Neural progenitor cell (in vitro differentiated cells): Measurements from ENCODE around the gene KLF11. TPM values are rescaled to one million over a fixed set of nuclear protein-coding genes. Genes with fewer than 3 reads are reported as not detected.

Source experiments
- DNase-seq: peaks from one replicate; pipeline ENCODE4 v3.0.0-alpha.2; 2016; ENCODE audit warnings: low spot score
- H2AFZ ChIP-seq: fragments of 200-600 bp; sonication (generic); replicated peaks from 2 replicates; pipeline ENCODE4 v1.6.1; 2016; ENCODE audit warnings: antibody characterized with exemption
- H3F3A ChIP-seq: fragments of 200-600 bp; sonication (generic); 2 replicates; pipeline ENCODE4 v1.6.1; 2016; ENCODE audit warnings: antibody characterized with exemption, low read depth
- H3K27ac ChIP-seq: fragments of 200-600 bp; sonication (generic); 2 replicates; pipeline ENCODE4 v1.5.1; 2016; ENCODE audit warnings: mild to moderate bottlenecking
- H3K27me3 ChIP-seq: fragments of 200-600 bp; sonication (generic); 2 replicates; pipeline ENCODE4 v1.6.1; 2016; ENCODE audit warnings: mild to moderate bottlenecking, moderate library complexity
- H3K36me3 ChIP-seq: fragments of 200-600 bp; sonication (generic); 2 replicates; pipeline ENCODE4 v1.5.1; 2016
- H3K4me1 ChIP-seq: fragments of 200-600 bp; sonication (generic); 2 replicates; pipeline ENCODE4 v1.6.1; 2016; ENCODE audit warnings: mixed run types
- H3K4me2 ChIP-seq: fragments of 200-600 bp; sonication (generic); 2 replicates; pipeline ENCODE4 v1.6.1; 2016
- H3K4me3 ChIP-seq: fragments of 200-600 bp; sonication (generic); 2 replicates; pipeline ENCODE4 v1.5.1; 2016
- H3K79me2 ChIP-seq: fragments of 200-600 bp; sonication (generic); 2 replicates; pipeline ENCODE4 v1.6.1; 2016; ENCODE audit warnings: low read depth
- H3K9ac ChIP-seq: fragments of 200-600 bp; sonication (generic); 2 replicates; pipeline ENCODE4 v1.6.1; 2016
- H3K9me3 ChIP-seq: fragments of 200-600 bp; sonication (generic); 2 replicates; pipeline ENCODE4 v1.5.1; 2016; ENCODE audit warnings: low read depth
- H4K20me1 ChIP-seq: fragments of 200-600 bp; sonication (generic); 2 replicates; pipeline ENCODE4 v1.6.1; 2016; ENCODE audit warnings: low read depth
- H3K27ac Mint-ChIP-seq: 3 replicates; pipeline ENCODE4 v1.8.0; 2021; ENCODE audit warnings: mixed read lengths
- H3K27me3 Mint-ChIP-seq: 2 replicates; pipeline ENCODE4 v1.8.0; 2022; ENCODE audit warnings: low read depth, mild to moderate bottlenecking, inconsistent platforms, moderate library complexity, mixed read lengths; ENCODE audit not compliant: insufficient read depth
- H3K36me3 Mint-ChIP-seq: 3 replicates; pipeline ENCODE4 v1.8.0; 2021; ENCODE audit warnings: mixed read lengths
- H3K4me1 Mint-ChIP-seq: 3 replicates; pipeline ENCODE4 v1.8.0; 2021; ENCODE audit warnings: mixed read lengths
- H3K4me3 Mint-ChIP-seq: 3 replicates; pipeline ENCODE4 v1.8.0; 2021; ENCODE audit warnings: mild to moderate bottlenecking, moderate library complexity, mixed read lengths
- H3K9me3 Mint-ChIP-seq: 3 replicates; pipeline ENCODE4 v1.8.0; 2020; ENCODE audit warnings: mixed read lengths
- CTCF ChIP-seq: fragments of 200-600 bp; sonication (generic); IDR thresholded peaks from 2 replicates; pipeline ENCODE4 v1.5.1; 2017; ENCODE audit warnings: antibody characterized with exemption, mild to moderate bottlenecking
- EZH2 ChIP-seq: fragments of 200-600 bp; sonication (generic); IDR thresholded peaks from 2 replicates; pipeline ENCODE4 v1.6.1; 2017; ENCODE audit warnings: antibody characterized with exemption, mild to moderate bottlenecking, moderate library complexity
- EZH2phosphoT487 ChIP-seq: fragments of 200-600 bp; sonication (generic); IDR thresholded peaks from 2 replicates; pipeline ENCODE4 v1.6.1; 2017; ENCODE audit warnings: antibody characterized with exemption
- total RNA-seq: library from RNA; depleted of rRNA; stranded (reverse); fragments of >200 nt; gene quantifications from 2 replicates; pipeline ENCODE4 v1.2.3, GENCODE V29; 2015; ENCODE audit warnings: low replicate concordance

KLF11 gene
- total RNA-seq, 1 donor from 2014 or later: 9.7 TPM

GRCh38 chr2:10078001-10078400 is 34.7 kb downstream of the KLF11 start:
- H3K9me3 ChIP-seq: no peaks in the 10 kb centered on the region
- H3K4me2 ChIP-seq: no peak overlapping the region
- Mint-ChIP-seq H3K4me1 (peaks cover 24% of the 10 kb centered on the region), H3K27me3 (peaks cover 68% of the 10 kb centered on the region), H3K27ac (no peak overlapping the region), H3K36me3 (no peaks in the 10 kb centered on the region), H3K9me3 (no peaks in the 10 kb centered on the region), H3K4me3 (peak overlapping the region; percentile 60)
- H4K20me1 ChIP-seq: peaks cover 5% of the 10 kb centered on the region
- TF ChIP-seq EZH2phosphoT487: no peak
- no peak for TF ChIP-seq EZH2
- no peak for TF ChIP-seq CTCF
- H3K9ac ChIP-seq: no peak overlapping the region
- H3K36me3 ChIP-seq: no peaks in the 10 kb centered on the region
- peaks cover 100% of the 10 kb centered on the region for H3K27me3 ChIP-seq
- no peak overlapping the region for H2AFZ ChIP-seq
- no peak overlapping the region for H3K27ac ChIP-seq
- H3K4me3 ChIP-seq: no peak overlapping the region
- peaks cover 22% of the 10 kb centered on the region for H3F3A ChIP-seq
- no peak for DNase-seq
- no peaks in the 10 kb centered on the region for H3K79me2 ChIP-seq
- H3K4me1 ChIP-seq: peaks cover 7% of the 10 kb centered on the region

- H3K9me3 Mint-ChIP-seq: no peaks in the 10 kb centered on the region
- H3K36me3 ChIP-seq: no peaks in the 10 kb centered on the region
- H3K36me3 Mint-ChIP-seq: no peaks in the 10 kb centered on the region
- peaks cover 69% of the 10 kb centered on the region for H3K27me3 Mint-ChIP-seq
- no peaks in the 10 kb centered on the region for H3K79me2 ChIP-seq
- peak overlapping the region; percentile 78 for H3K4me3 Mint-ChIP-seq
- no peak overlapping the region for H3K27ac Mint-ChIP-seq
- peaks cover 5% of the 10 kb centered on the region for H4K20me1 ChIP-seq
- TF ChIP-seq CTCF: no peak
- TF ChIP-seq EZH2phosphoT487: no peak
- no peak for TF ChIP-seq EZH2
- peak overlapping the region; percentile 57 for H3K4me3 ChIP-seq
- peak overlapping the region; percentile 89 for H2AFZ ChIP-seq
- H3F3A ChIP-seq: peaks cover 22% of the 10 kb centered on the region
- peak overlapping the region; percentile 80 for H3K4me2 ChIP-seq
- peaks cover 4% of the 10 kb centered on the region for H3K4me1 ChIP-seq
- peaks cover 100% of the 10 kb centered on the region for H3K27me3 ChIP-seq
- no peak for DNase-seq
- H3K4me1 Mint-ChIP-seq: peaks cover 23% of the 10 kb centered on the region
- H3K9ac ChIP-seq: no peak overlapping the region
- no peaks in the 10 kb centered on the region for H3K9me3 ChIP-seq
- H3K27ac ChIP-seq: no peak overlapping the region
These were observed 35.4 kb downstream of the KLF11 start for GRCh38 chr2:10078704-10079265.

GRCh38 chr2:10079266-10079869 is 36.0 kb downstream of the KLF11 start:
- Histone ChIP-seq H4K20me1 (peaks cover 5% of the 10 kb centered on the region), H3K27me3 (peaks cover 100% of the 10 kb centered on the region), H3K4me2 (peak overlapping the region; percentile 80), H3K27ac (no peak overlapping the region), H2AFZ (peak overlapping the region; percentile 89), H3K36me3 (no peaks in the 10 kb centered on the region), H3K4me1 (peaks cover 4% of the 10 kb centered on the region), H3K9ac (no peak overlapping the region), H3K4me3 (peak overlapping the region; percentile 57), H3K9me3 (no peaks in the 10 kb centered on the region), H3F3A (peaks cover 22% of the 10 kb centered on the region), H3K79me2 (no peaks in the 10 kb centered on the region)
- peak; percentile 76 for TF ChIP-seq EZH2phosphoT487
- TF ChIP-seq CTCF: peak; percentile 15
- peak; percentile 83 for TF ChIP-seq EZH2
- H3K27ac Mint-ChIP-seq: no peak overlapping the region
- peak overlapping the region; percentile 78 for H3K4me3 Mint-ChIP-seq
- H3K27me3 Mint-ChIP-seq: peaks cover 71% of the 10 kb centered on the region
- H3K9me3 Mint-ChIP-seq: no peaks in the 10 kb centered on the region
- DNase-seq: peak; percentile 65
- peaks cover 21% of the 10 kb centered on the region for H3K4me1 Mint-ChIP-seq
- no peaks in the 10 kb centered on the region for H3K36me3 Mint-ChIP-seq
